GM12878 (cell line): ENCODE results near the gene CDC45. TPM values are rescaled to one million over a fixed set of nuclear protein-coding genes. Genes with fewer than 3 reads are reported as not detected.

ENCODE experiments used
- ATAC-seq: fragments of 200-7000 bp; cut with Tn5 transposase; 3 replicates; pipeline ENCODE4 v1.9.1; 2020; ENCODE audit warnings: mild to moderate bottlenecking, moderate library complexity
- BruUV-seq: library from RNA; stranded (reverse); fragments of 400-500 nt; replicated peaks from 2 replicates; lab custom pipeline; 2021; lab: Mats Ljungman, UMichigan
- CTCF ChIA-PET: fragments of 300-600 bp; sonication (Branson Sonifier 250); formaldehyde crosslinking; extraction: SDS; loops from one replicate; lab custom pipeline; 2021; ENCODE audit warnings: inconsistent platforms; lab: Yijun Ruan, JAX
- POLR2A ChIA-PET: fragments of 350-600 bp; formaldehyde crosslinking; extraction: SDS; loops from one replicate; lab custom pipeline; 2021; ENCODE audit warnings: inconsistent platforms; lab: Charles Lee
- RAD21 ChIA-PET: fragments of 300-600 bp; sonication (Branson Sonifier 250); formaldehyde crosslinking; loops from one replicate; lab custom pipeline; 2023; ENCODE audit warnings: antibody characterized with exemption; ENCODE audit not compliant: unreplicated experiment; lab: Charles Lee
- SMC1A ChIA-PET: fragments of 300-600 bp; sonication (Branson Sonifier 250); formaldehyde crosslinking; loops from one replicate; lab custom pipeline; 2023; ENCODE audit not compliant: unreplicated experiment, uncharacterized antibody; lab: Charles Lee
- DNase-seq: peaks from one replicate; pipeline ENCODE4 v3.0.0-alpha.2; 2011; ENCODE audit warnings: low read depth, low spot score
- FAIRE-seq: peaks from 3 replicates; lab custom pipeline; 2011; peaks lifted over from hg19 to GRCh38; lab: Jason Lieb, UNC
- H2AFZ ChIP-seq: 2 replicates; pipeline ENCODE4 v1.6.0; 2011; ENCODE audit warnings: low read depth, low read length, control low read depth; ENCODE audit not compliant: control insufficient read depth
- H3K27ac ChIP-seq: 2 replicates; pipeline ENCODE4 v1.5.1; 2011; ENCODE audit warnings: control low read depth; ENCODE audit not compliant: control insufficient read depth, insufficient read depth
- H3K27me3 ChIP-seq, 2 experiments: replicated peaks in 1 of 2; 2 replicates each; pipeline versions ENCODE4 v1.6.0 to v1.6.1; 2011; ENCODE audit warnings: low read length in 1 of 2; ENCODE audit not compliant: control insufficient read depth in 2 of 2, insufficient read depth in 2 of 2
- H3K36me3 ChIP-seq, 2 experiments: 2 replicates each; pipeline ENCODE4 v1.5.1; 2011; ENCODE audit warnings: low read length in 1 of 2; ENCODE audit not compliant: control insufficient read depth in 2 of 2, insufficient read depth in 2 of 2
- H3K4me1 ChIP-seq: 2 replicates; pipeline ENCODE4 v1.6.1; 2011; ENCODE audit warnings: mild to moderate bottlenecking, low read length, moderate library complexity, mixed read lengths; ENCODE audit not compliant: control insufficient read depth, insufficient read depth
- H3K4me2 ChIP-seq: 2 replicates; pipeline ENCODE4 v1.6.0; 2011; ENCODE audit warnings: control low read depth; ENCODE audit not compliant: control insufficient read depth, insufficient read depth
- H3K4me3 ChIP-seq: fragments of 200-600 bp; sonication (generic); 2 replicates; pipeline ENCODE4 v1.5.1; 2016
- H3K79me2 ChIP-seq: 2 replicates; pipeline ENCODE4 v1.6.0; 2011; ENCODE audit warnings: low read length; ENCODE audit not compliant: control insufficient read depth, insufficient read depth
- H3K9ac ChIP-seq: 2 replicates; pipeline ENCODE4 v1.8.0; 2011; ENCODE audit warnings: low read length, control low read depth, mixed read lengths; ENCODE audit not compliant: control insufficient read depth, insufficient read depth
- H3K9me3 ChIP-seq: replicated peaks from 3 replicates; pipeline ENCODE4 v1.5.1; 2011; ENCODE audit warnings: mild to moderate bottlenecking, low read length; ENCODE audit not compliant: control insufficient read depth, insufficient read depth
- H4K20me1 ChIP-seq: 2 replicates; pipeline ENCODE4 v1.6.0; 2011; ENCODE audit not compliant: control insufficient read depth, insufficient read depth
- BCL11A ChIP-seq: IDR thresholded peaks from 2 replicates; pipeline ENCODE4 v1.6.1; 2011; ENCODE audit warnings: low read depth, low read length
- BMI1 ChIP-seq: fragments of 450-650 bp; IDR thresholded peaks from 2 replicates; pipeline ENCODE4 v1.6.1; 2016; ENCODE audit warnings: mild to moderate bottlenecking, moderate library complexity, borderline replicate concordance
- BRCA1 ChIP-seq: IDR thresholded peaks from 2 replicates; pipeline ENCODE4 v1.6.1; 2011; ENCODE audit warnings: low read depth, low read length, improper control_type of control experiment
- CBX3 ChIP-seq: fragments of 200-600 bp; sonication (generic); IDR thresholded peaks from 2 replicates; pipeline ENCODE4 v1.6.1; 2016; ENCODE audit warnings: low read depth, borderline replicate concordance
- ELK1 ChIP-seq: IDR thresholded peaks from 2 replicates; pipeline ENCODE4 v1.6.1; 2012; ENCODE audit warnings: low read depth, low read length, improper control_type of control experiment
- ETV6 ChIP-seq, 2 experiments: fragments of 450-650 bp in 1 of 2; IDR thresholded peaks in 1 of 2; conservative IDR thresholded peaks in 1 of 2; 2 replicates each; pipeline ENCODE4 v1.6.1; 2014; ENCODE audit warnings: antibody characterized with exemption in 1 of 2, borderline replicate concordance in 1 of 2, low read depth in 1 of 2, mild to moderate bottlenecking in 1 of 2, moderate library complexity in 1 of 2
- NFXL1 ChIP-seq: fragments of 450-650 bp; IDR thresholded peaks from 2 replicates; pipeline ENCODE4 v1.6.1; 2017; ENCODE audit warnings: antibody characterized with exemption, mild to moderate bottlenecking, borderline replicate concordance
- PAX8 ChIP-seq: fragments of 450-650 bp; IDR thresholded peaks from 2 replicates; pipeline ENCODE4 v1.6.1; 2017; ENCODE audit warnings: mild to moderate bottlenecking, moderate library complexity
- PBX3 ChIP-seq: IDR thresholded peaks from 2 replicates; pipeline ENCODE4 v1.6.1; 2011; ENCODE audit warnings: mild to moderate bottlenecking, low read depth, low read length, moderate library complexity; ENCODE audit not compliant: insufficient replicate concordance
- POLR2A ChIP-seq: IDR thresholded peaks from 2 replicates; pipeline ENCODE4 v1.6.1; 2011; ENCODE audit warnings: low read depth, mild to moderate bottlenecking, low read length
- RELA ChIP-seq: fragments of 450-650 bp; IDR thresholded peaks from 2 replicates; pipeline ENCODE4 v1.8.0; 2014; ENCODE audit warnings: borderline replicate concordance; ENCODE audit not compliant: partially characterized antibody
- RFX5 ChIP-seq: IDR thresholded peaks from 2 replicates; pipeline ENCODE4 v1.6.1; 2011; ENCODE audit warnings: low read depth, low read length, improper control_type of control experiment
- USF1 ChIP-seq: IDR thresholded peaks from 2 replicates; pipeline ENCODE4 v1.6.1; 2011; ENCODE audit warnings: borderline replicate concordance, low read depth, mild to moderate bottlenecking, moderate library complexity, mixed read lengths, low read length; ENCODE audit not compliant: insufficient read depth; ENCODE audit errors: extremely low read length
- YY1 ChIP-seq: IDR thresholded peaks from 2 replicates; pipeline ENCODE4 v1.6.1; 2011; ENCODE audit warnings: low read depth, mild to moderate bottlenecking, low read length
- ZNF687 ChIP-seq: fragments of 450-650 bp; IDR thresholded peaks from 2 replicates; pipeline ENCODE4 v1.6.1; 2017; ENCODE audit warnings: mild to moderate bottlenecking, moderate library complexity
- WGBS: methylation state at CpG from one replicate; pipeline ENCODE4 v1.1.6; 2016; ENCODE audit warnings: low lambda C conversion rate; ENCODE audit not compliant: insufficient replicate concordance, insufficient coverage; ENCODE audit errors: missing lambda C conversion rate; 5-methylcytosine and 5-hydroxymethylcytosine counted together
- in situ Hi-C: fragments of 300-500 bp; cut with MboI; formaldehyde crosslinking; loops from 9 replicates; pipeline ENCODE4 v1.14.3; 2018; ENCODE audit warnings: mixed read lengths
- intact Hi-C: fragments of 100-400 bp; cut with micrococcal nuclease; formaldehyde crosslinking; loops from one replicate; pipeline ENCODE4 v1.14.2; 2022; ENCODE audit not compliant: unreplicated experiment
- polyA plus RNA-seq, 11 experiments: library from polyadenylated mRNA; depleted of rRNA in 4 of 11; unstranded in 6 of 11; stranded (reverse) in 5 of 11; fragments of >200 nt; fragmentation: Nextera tagmentation in 4 of 11; fragmentation: Illumina TruSeq in 1 of 11; extraction: Ambion mirVana in 4 of 11; extraction: Trizol in 1 of 11; gene quantifications; 1 replicate in 1 of 11; 2 replicates in 10 of 11; pipeline versions ENCODE4 v1.2.1 to v1.2.3, GENCODE V29; 2011 to 2016; ENCODE audit warnings: inconsistent platforms in 2 of 11, missing spikeins in 2 of 11, low read depth in 1 of 11
- total RNA-seq, 4 experiments: library from RNA; depleted of rRNA in 3 of 4; stranded (reverse); fragments of >200 nt in 3 of 4; fragmentation: Illumina TruSeq in 1 of 4; extraction: Trizol in 1 of 4; gene quantifications; 2 replicates each; pipeline versions ENCODE4 v1.2.1 to v1.2.3, GENCODE V29; 2013 to 2021

CDC45 gene
- total and polyA plus RNA-seq, 10 of the 15 experiments (the other 5 are each of a cell fraction or from before 2014, with no cell fraction given), result 40.8 to 88.5 (median 54.2) TPM

GRCh38 chr22:19522881-19523239, 43.1 kb downstream of the CDC45 start:
- BruUV-seq, result no TSS peak
- H3K79me2 ChIP-seq, result no peaks in the 10 kb centered on the region
- CTCF ChIA-PET, result no interaction called here
- TF ChIP-seq BCL11A, result no peak
- no peak for TF ChIP-seq BMI1
- TF ChIP-seq NFXL1, result no peak
- no peak for TF ChIP-seq RELA
- TF ChIP-seq PAX8, result no peak
- no peak for TF ChIP-seq ETV6 (conservative IDR thresholded peaks at IDR 0.05 in 1 of 2, IDR thresholded peaks at IDR 0.05 in 1 of 2; ENCODE audit: borderline replicate concordance in 1 of 2, low read depth in 1 of 2)
- TF ChIP-seq YY1, result no peak
- TF ChIP-seq BRCA1, result no peak
- TF ChIP-seq PBX3, result no peak
- no peak for TF ChIP-seq ELK1
- no peak for TF ChIP-seq ZNF687
- no peak for TF ChIP-seq POLR2A
- TF ChIP-seq USF1, result no peak
- no peak for TF ChIP-seq RFX5
- no peak for TF ChIP-seq CBX3

More at GRCh38 chr22:19522881-19523239, 43.1 kb downstream of the CDC45 start:
- intact Hi-C loops (no loop called here), in situ Hi-C loops (no loop called here)
- no peaks in the 10 kb centered on the region for H3K9me3 ChIP-seq
- FAIRE-seq (no peak), DNase-seq (no peak), ATAC-seq (no peak)
- RAD21 ChIA-PET, result no interaction called here
- H3K27me3 ChIP-seq, result peaks cover 0 to 2% of the 10 kb centered on the region in 2 experiments; a peak in 2 of 4 replicates
- SMC1A ChIA-PET, result no interaction called here
- H3K36me3 ChIP-seq, result peaks cover 0 to 7% of the 10 kb centered on the region in 2 experiments; a peak in 2 of 4 replicates
- no peak overlapping the region for H3K4me2 ChIP-seq
- H3K4me1 ChIP-seq, result no peaks in the 10 kb centered on the region
- H4K20me1 ChIP-seq, result no peaks in the 10 kb centered on the region
- no peak overlapping the region for H3K9ac ChIP-seq
- no peak overlapping the region for H3K27ac ChIP-seq
- 71% methylated on average over 7 of the region's 9 CpGs for WGBS
- POLR2A ChIA-PET, result no interaction called here
- H2AFZ ChIP-seq, result no peak overlapping the region
- no peak overlapping the region for H3K4me3 ChIP-seq
